Kasumi-1 (cell line): Measurements from ENCODE around the gene GNL3.
A peak's percentile ranks its signal among the peaks of the same experiment; 100 is the strongest.
"Not testable (repeated sequence)": the region's sequence is repeated elsewhere in the genome, so short reads cannot be mapped to it uniquely, and the experiment has no call there.

Source experiments
- DNase-seq, 2 experiments: peaks; one replicate each; lab custom pipeline; 2025; lab: John Stamatoyannopoulos, UW

The GNL3 gene

GRCh38 chr3:52721002-52721729 is 35.3 kb downstream of the GNL3 start:
- peak; percentile 100 for DNase-seq

DNA sequence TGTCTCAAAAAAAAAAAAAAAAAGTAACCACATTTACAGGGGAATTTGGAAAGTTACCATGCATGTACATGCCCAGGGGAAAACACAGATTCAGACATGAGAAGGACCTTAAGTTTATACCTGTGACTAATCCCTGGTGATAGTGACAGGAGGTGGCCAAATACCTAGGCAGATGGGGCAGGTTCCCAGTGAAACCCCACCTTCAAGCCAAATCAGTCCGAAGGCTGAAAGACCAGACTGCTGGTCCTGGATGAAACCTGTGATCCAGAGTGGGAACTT is 35.8 kb downstream of the GNL3 start:
- DNase-seq: no peak

DNA sequence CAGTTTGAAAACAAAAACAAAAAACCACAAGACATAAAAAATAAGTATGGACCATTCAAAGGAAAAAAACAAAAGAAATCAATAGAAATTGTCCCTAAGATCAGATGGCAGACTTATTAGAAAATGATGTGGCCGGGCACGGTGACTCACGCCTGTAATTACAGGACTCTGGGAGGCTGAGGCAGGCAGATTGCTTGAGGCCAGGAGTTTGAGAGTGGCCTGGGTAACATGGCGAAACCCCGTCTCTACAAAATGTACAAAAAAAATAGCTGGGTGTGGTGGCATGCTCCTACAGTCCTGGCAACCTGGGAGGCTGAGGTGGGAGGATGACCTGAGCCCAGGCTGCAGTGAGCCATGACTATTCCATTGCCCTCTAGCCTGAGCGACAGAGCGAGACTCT is 36.7 kb downstream of the GNL3 start:
- DNase-seq: no peak

DNA sequence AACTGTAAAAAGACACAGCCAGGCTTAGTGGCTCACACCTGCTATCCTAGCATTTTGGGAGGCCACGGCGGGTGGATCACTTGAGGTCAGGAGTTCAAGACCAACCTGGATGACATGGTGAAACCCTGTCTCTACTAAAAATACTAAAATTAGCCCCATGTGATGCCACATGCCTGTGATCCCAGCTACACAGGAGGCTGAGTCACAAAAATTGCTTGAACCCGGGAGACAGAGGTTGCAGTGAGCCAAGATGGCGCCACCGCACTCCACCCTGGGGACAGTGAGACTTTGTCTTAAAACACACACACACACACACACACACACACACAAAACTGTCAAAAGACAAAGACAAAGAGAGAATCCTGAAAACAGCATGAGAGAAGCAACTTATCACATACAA is 38.1 kb downstream of the GNL3 start:
- no peak for DNase-seq

- DNase-seq: no peak
Measured at GRCh38 chr3:52724511-52724910, 38.7 kb downstream of the GNL3 start.

DNA sequence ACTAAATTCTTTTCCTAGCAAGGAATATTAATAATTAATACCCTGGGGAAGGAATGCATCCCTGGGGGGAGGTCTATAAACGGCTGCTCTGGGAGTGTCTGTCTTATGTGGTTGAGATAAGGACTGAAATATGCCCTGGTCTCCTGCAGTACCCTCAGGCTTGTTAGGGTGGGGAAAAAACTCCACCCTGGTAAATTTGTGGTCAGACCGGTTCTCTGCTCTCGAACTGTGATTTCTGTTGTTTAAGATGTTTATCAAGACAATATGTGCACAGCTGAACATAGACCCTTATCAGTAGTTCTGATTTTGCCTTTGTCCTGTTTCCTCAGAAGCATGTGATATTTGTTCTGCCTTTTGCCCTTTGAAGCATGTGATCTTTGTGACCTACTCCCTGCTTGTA is 42.9 kb downstream of the GNL3 start:
- not testable (repeated sequence) for DNase-seq

- DNase-seq: peak; percentile 80 to 84
Measured at GRCh38 chr3:52730681-52731080, 44.8 kb downstream of the GNL3 start.

GRCh38 chr3:52731590-52731989 is 45.8 kb downstream of the GNL3 start:
- DNase-seq: no peak

GRCh38 chr3:52733256-52733891 is 47.5 kb downstream of the GNL3 start:
- DNase-seq: no peak

DNA sequence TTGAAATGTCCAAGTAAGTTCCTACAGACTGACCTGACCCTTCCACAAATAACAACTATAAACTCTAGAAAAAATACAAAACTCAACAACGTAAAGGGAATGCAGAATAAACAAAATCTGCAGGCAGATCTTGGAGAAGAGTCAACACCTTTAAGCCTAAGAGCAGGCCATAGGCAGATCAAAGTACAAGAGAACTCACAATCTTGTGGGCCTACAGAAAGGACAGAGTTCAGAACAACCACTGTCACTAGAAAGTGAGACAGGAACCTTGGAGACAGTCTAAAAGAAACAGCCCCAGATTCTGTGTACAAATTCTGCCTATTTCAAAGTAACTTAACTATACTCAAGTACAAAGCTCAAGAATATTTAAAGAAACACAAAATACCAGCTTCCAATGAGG is 53.9 kb downstream of the GNL3 start:
- no peak for DNase-seq

DNA sequence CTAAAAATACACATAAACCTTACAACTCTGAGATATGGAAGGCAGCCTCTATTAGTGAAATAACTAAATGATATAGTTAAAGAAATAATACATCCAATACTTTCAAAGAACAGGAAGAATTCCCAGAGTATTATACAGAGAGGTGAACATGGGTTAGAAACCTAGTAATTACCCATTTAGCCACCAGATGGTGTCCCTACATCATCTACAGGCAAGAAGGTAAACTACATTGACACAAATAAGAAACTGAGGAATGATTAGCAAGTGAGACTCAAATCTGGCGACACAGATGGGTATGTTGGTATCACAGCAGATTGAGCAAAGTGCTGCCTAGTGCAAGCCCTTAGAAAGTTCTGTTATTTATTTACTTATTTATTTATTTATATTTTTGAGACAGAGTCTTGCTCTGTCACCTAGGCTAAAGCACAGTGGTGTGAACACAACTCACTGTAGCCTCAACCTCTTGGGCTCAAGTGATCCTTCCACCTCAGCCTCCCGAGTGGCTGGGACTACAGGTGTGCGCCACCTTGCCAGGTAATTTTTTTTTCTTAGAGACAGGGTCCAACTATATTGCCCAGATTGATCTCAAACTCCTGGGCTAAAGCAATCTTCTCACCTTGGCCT is 56.7 kb downstream of the GNL3 start:
- DNase-seq: peak; percentile 36 to 62

DNA sequence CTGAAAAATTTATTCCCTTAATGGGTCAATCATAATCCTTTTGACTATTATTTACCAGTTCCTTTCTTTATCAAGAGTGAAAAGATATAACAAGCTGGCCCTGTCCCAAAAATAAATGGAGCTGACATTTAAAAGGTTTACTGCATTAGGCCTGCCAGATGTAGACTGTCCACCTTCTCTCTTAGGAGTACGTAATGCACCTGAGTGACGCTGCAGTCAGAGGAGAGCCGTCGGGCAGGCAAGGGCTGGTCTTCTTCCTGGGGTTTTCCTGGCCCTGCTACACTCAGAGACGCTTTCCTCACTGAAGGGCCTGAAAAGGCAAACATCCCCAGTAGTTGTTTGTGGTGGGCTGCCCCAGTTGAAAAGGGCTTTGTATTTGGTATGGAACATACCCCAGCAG is 57.3 kb downstream of the GNL3 start:
- no peak for DNase-seq

GRCh38 chr3:52743721-52744120 is 57.9 kb downstream of the GNL3 start:
- no peak for DNase-seq
